Activated CD4-positive, alpha-beta T cell treated with anti-CD3 and anti-CD28 coated beads for 1 hour (primary cell): ENCODE measurements around the gene DLGAP4.
"Not testable (repeated sequence)": the region's sequence is repeated elsewhere in the genome, so short reads cannot be mapped to it uniquely, and the experiment has no call there.

Experiments
- DNase-seq: peaks from one replicate; pipeline ENCODE4 v3.0.0-alpha.2; 2020

The DLGAP4 gene

GRCh38 chr20:36519012-36519719 is 213.0 kb downstream of the DLGAP4 start:
- no peak for DNase-seq

DNA sequence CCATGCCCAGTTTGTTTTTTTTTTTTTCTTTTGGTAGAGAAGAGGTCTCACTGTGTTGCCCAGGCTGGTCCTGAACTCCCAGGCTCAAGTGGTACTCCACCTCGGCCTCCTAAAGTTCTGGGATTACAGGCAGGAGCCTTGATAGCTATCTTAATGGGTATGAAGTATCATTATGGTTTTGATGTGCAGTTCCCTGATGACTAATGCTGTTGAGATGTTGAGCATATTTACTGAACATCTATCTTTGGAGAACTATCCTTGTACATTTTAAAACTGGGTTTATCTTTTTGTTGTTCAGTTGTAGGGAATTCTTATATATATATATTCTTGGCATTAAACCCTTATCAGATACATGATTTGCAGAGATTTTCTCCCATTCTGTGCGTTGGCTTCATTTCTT is 213.8 kb downstream of the DLGAP4 start:
- DNase-seq, result no peak

DNA sequence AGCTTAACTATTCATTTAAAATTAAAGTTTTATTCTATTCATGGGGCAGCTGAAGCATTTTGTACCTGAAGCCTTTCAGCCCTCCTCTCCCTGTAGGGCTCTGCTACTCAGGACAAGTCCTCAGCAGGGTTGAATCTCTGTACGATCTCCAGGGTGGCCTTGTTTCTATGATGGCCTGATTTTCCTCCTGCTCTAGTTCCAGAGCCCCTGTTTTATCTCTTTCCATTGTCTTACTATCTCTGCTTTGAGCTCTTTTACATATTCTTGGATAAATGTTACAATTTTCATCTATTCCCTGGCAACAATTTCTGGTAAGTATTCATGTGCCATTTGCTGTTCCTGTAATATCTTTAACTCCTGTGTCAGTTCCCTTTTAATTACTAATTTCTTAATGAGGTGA is 215.4 kb downstream of the DLGAP4 start:
- no peak for DNase-seq

- DNase-seq, result not testable (repeated sequence)
Observed at GRCh38 chr20:36522412-36522811, 216.3 kb downstream of the DLGAP4 start.

DNA sequence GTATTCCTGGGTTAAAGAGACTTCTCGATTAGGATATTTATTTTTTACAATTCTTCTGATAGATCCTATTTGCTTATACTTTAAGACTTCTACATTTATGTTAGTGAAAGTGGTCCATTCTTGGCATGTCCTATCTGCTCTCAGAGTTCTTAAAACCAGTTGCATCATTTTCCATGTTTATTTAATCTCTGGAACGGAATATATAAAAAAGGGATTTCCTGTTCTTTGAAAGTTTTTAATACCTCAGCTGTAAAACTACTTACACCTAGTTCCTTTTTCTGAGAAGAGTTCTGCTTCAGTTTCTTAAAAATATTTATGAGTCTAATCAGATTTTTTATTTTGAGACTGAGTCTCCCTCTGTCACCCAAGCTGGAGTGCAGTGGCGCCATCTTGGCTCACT is 217.2 kb downstream of the DLGAP4 start:
- DNase-seq, result no peak

GRCh38 chr20:36525620-36526365 is 219.7 kb downstream of the DLGAP4 start:
- no peak for DNase-seq

DNA sequence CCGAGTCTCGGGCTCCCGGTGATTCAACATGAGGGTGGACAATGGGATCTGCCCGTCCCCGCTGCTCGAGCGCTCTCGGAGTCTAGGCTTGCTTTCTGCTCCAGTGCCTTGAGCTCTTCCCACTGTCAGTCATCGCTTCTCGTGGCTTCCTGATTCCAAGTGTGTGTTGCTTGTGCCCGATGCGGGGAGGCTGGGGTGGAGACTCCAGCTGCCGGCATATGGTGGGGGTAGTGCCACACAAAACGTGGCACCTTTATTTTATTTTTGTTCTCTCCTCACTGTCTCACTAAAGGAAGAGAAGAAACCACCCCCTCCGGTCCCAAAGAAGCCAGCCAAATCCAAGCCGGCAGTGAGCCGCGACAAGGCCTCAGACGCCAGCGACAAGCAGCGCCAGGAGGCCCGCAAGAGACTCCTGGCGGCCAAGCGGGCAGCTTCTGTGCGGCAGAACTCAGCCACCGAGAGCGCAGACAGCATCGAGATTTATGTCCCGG is 220.4 kb downstream of the DLGAP4 start:
- no peak for DNase-seq

DNA sequence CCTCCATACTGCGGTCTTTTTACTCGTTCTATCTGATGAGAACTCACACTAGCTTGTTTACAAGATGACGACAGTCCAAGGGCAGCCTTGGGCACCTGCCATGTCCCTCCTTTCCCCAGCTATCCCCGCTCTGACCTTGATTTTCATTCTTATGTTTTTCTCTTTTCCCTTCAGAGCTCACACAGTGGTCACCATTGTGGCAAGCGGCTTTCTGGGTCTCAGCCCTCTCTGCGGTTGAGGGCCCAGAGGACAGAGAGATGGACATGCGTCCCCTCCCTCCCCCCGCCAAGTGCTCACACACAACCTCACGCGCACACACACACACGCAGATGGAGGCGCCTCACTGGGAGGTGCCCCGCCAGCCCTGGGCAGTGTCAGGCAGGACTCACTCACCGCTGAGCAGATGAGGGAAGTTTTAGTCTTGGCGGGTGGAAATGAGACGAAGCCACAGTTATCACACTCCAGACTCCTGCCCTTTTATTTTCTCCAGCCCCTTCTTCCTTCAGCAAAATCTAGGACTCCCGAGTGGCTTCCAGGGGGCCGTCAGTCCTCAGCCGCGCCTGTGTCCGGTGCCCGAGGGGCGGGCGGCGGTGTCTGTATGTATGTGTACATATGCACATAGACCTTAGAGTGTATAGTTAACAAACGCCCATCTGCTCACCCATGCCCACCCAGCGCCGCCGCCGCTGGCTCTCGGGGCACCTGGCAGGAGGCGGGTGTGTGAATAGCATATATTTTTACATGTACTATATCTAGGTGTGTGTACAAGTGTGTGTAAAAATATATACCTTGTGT is 221.4 kb downstream of the DLGAP4 start:
- no peak for DNase-seq

DNA sequence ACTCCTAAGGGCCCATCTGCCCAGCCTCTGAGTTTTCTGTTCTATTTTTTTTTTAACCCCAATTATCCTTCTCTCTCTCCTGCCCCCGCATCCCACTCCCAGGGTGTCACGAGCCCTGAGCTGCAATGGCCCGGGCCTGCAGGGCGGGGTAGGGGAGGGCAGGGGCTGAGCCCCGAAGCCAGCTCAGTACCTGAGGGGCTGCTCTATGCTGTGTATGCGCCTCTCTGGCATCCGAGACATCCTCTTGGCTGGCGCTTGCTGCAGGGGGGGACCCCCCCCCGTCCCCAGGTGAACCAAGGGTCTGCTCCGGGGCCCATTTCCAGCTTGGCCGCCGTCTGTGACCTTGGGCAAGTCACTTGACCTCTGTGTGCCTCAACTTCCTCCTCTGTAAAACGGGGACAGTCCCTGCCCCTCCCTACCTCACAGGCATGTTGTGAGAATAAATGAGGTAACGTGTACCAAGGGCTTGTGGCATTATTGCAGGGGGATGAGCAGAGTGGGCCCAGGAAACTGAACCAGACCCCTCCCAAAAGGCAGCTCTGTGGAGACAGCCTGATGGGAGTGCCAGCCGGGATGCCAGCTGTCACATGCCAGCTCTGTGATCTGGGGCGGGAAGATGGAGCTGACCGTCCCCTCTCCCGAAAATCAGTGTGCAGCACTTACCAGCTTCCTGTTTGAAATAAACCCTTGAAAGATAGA is 222.2 kb downstream of the DLGAP4 start:
- DNase-seq, result no peak

- no peak for DNase-seq
Observed at GRCh38 chr20:36528875-36529417, 222.8 kb downstream of the DLGAP4 start.

DNA sequence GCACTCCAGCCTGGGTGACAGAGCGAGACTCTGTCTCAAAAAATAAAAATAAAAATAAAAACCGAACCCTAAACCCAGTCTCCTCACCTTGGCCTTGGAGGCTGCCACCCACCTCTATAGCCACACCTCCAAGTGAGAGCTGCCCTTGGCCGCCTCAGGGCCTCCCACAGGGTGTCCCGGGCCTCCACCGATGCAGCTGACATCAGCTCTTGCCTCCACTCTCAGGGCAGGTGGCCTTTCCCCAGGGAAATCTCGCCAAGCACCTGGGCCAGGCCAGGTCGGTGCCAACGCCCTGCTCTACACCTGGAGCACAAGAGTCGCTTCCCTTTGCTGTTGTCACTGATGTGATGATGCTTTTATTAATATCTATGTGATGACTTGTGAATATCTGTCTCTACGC is 226.2 kb downstream of the DLGAP4 start:
- DNase-seq, result no peak

DNA sequence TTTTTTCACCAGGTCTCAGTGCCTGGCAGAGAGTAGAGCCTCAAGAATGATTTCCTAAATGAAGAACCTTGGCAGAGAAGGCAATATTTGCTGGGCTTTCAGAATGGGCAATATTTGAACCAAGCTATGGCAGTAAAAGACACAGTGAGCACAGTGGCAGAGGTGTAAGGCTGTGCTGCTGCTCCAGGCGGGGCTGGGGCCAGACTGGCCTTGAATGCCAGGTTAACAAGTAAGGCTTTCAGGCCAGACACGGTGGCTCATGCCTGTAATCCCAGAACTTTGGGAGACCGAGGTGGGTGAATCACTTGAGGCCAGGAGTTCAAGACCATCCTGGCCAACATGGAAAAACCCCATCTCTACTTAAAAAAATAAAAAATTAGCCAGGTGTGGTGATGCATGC is 226.7 kb downstream of the DLGAP4 start:
- DNase-seq, result no peak

DNA sequence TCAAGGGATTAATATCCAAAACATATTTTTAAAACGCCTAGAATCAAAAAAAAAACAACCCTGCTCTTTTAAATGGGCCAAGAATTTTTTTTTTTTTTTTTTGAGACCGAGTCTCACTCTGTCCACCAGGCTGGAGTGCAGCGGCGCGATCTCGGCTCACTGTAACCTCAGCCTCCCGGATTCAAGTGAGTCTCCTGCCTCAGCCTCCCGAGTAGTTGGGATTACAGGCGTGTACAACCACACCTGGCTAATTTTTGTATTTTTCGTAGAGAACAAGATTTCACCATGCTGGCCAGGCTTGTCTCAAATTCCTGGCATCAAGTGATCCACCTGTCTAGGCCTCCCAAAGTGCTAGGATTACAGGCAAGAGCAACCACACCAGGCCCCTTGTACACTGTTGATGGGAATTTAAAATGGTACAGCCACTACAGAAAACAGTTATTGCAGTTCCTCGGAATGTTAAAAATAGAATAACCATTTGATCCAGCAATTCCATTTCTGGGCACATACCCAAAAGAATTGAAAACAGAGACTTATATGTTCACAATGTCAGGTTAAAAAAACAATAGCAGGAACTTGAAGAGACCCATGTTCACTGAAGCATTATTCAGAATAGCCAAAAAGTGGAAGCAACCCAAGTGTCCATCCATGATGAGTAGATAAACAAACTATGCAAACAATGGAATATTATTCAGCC is 232.0 kb downstream of the DLGAP4 start:
- no peak for DNase-seq

DNA sequence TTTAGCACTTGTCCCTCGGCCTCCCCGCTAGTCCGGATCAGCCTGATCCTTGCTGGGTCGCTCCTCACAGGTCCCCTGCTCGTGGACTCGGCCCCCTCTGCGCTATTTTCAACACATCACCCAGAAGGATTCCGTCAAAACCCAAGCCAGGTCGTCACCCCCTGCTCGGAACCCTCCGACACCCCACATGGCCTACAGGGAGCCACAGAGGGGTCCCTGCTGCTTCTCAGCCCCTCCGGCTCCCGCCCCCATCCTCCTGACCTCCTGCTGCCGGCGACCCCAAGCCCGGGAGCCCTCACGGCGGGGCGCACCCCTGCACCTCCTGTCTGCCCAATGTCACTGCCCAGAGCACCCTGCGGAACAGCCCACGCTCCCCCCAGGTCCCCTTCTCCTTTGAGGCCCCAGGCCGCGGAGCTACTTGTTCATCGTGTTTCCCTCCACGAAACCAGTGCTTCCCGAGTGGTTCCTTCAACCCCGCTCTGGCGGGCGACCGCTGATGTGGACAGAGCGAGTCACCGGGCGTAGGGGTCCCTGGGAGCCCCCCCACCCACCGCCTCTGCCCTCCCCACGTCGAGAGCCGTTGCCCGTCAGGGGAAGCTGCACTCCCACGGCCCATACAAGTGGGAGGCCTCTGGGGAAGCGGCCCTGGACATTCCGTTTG is 234.5 kb downstream of the DLGAP4 start:
- DNase-seq, result no peak

DNA sequence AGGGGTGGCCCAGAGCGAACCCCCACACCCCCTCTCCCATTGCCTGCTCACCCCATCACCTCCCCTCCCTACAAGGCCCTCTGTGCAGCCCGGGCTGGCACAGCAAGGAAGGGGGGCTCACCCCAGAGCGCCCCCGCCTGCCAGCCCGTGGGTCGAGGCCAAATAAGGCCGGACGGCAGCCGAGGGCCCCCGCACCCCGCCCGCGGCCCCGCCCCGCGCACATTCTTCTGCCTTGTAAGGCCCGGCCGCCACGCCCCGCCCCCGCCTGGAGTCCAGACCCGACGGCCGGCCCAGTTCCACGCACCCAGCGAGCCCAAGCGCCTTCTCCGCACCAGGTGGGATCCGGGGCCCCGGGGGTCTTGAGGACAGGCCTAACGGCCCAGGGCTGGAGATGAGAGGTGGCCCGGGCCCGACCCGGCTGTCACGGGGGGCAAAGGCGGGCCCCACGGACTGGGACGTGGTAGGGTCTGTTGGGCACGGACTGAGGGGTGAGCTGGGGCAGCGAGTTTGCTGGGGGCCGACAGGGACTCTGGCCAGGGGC is 235.2 kb downstream of the DLGAP4 start, which contains the start of gene MYL9:
MYL9 (plus strand) TSS at position 293 of the 541 bp plus-strand sequence. CDS start 3,366 bp downstream, outside the sequence.
- no peak for DNase-seq

DNA sequence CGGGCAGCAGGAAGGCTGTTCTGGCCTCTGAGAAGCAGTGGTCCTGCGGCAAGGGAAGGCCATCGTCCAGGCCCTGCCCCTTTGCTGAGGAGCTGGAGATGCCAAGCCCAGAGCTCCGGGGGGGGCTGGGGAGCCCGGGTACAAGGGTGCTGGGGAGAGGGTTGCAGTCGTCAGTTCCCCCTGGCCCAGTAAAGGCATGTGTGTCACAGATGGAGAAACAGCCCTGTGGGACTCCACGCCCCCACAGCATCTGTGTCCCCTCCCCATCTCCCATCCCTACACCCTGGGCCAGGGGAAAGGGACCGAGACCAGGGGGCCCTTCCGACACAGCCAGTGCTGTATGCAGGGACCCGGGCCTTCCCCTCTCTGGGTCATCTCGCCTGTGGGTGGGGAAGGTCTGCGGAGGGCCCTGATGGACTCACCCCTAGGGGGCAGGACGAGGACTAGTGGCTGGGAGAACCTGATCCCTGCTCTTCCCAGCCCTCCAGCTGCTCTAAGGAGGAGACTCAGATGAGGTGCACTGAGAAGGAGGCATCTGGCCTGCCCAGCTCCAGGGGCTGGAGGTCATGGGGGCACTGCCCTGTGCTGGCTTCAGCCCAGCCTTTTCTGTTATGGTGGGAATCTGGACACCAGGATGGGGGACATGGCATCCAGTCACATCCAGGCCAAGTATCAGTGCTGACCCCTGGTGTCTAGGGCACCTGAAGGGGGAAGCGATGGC is 235.8 kb downstream of the DLGAP4 start:
- DNase-seq, result no peak

DNA sequence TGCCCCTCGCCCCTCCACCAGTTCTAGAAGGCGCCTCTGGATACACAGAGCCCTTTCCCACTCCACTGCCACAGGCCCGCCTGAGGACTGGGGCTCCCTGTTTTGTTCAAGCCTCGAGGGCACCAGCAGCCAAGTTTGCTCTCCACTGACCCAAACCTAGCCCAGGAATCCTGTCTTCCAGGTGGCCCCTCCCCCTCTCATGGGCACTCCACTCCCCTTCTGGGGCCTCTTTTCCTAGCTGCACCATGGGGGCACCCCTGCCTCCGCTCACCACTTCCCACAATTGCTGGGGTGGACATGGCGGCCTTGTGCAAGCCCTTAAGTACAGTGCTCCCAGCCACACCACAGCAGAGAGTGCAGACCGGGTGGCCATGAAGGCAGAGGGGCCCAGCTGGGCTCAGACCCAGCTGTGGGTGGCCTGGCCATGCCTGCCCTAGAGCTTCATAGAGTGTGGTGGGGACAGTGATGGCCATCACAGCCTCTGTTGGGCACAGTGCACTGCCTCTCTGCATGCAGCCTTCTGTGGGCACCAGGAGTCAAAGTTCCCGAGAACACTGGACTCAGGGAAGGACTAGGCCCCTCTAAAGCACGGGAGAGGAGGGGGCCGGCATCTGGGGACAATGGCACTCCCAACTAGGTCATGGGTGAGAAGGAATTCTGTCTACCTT is 236.5 kb downstream of the DLGAP4 start:
- DNase-seq, result no peak

DNA sequence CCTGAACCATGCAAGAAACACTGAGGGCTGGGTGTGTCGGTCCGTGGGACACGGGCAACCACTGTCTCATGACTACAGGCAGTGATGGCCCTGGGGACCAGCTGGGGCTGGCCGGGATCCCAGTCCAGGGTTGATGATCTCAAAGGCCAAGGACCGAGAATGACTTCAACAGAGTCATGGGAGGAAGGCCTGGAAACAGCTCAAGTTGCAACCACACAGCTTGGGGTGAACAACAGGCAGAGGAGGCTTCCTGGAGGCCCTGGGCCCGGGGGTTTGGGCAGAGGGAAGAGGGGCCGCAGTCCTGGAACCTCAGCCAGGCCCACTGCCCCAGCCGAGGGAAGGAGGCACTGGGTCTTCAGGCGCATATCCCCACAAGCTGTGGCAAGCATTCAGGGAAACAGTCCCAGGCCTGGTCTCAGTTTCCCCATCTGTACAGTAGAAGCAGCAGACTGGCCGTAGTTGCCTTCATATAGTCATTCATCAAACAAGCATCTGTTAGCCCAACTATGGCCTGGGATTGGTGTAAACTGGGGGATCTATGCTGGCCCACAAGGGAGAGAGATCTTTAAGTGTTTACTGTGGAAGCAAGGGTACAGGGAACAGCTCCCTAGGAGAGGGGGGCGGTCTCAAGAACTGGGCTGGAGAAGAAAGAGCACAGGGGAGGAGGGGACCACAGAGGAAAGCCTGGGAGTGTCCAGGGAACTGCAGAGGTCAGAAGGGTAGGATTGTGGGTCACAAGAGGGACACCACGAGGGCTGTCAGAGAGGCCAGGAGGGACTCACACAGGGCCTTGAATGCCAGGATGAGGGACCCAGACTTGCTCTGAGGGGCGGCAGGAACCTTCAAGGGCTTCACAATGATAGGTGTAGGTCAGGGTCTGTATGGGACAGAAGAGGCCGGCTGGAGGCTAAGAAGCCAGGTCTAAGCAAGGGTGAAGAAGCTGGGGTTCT is 237.3 kb downstream of the DLGAP4 start:
- no peak for DNase-seq
